H1 (cell line): ENCODE data around the gene SPINT1.

Source experiments
- BCL11A ChIP-seq, 2 experiments: IDR thresholded peaks; one replicate each; pipeline ENCODE4 v1.6.1; 2011; ENCODE audit warnings: low read depth in 2 of 2, low read length in 2 of 2, mild to moderate bottlenecking in 2 of 2
- CBX8 ChIP-seq: fragments of 300-800, 300-1000 bp; sonication (generic); IDR thresholded peaks from 2 replicates; pipeline ENCODE4 v1.7.1; 2016; ENCODE audit warnings: low read depth, low read length, borderline replicate concordance
- CHD1 ChIP-seq: IDR thresholded peaks from 2 replicates; pipeline ENCODE4 v1.6.1; 2012; ENCODE audit warnings: low read depth, low read length, improper control_type of control experiment
- CTCF ChIP-seq, 3 experiments: IDR thresholded peaks; 1 replicate in 2 of 3; 2 replicates in 1 of 3; pipeline versions ENCODE4 v1.5.1 to v1.6.1; 2011; ENCODE audit warnings: low read length in 3 of 3, mild to moderate bottlenecking in 3 of 3, inconsistent platforms in 2 of 3, low read depth in 1 of 3, moderate library complexity in 1 of 3; ENCODE audit not compliant: insufficient read depth in 1 of 3; ENCODE audit errors: control extremely low read depth in 1 of 3
- HDAC2 ChIP-seq, 2 experiments: fragments of 300-600 bp in 1 of 2; sonication (generic) in 1 of 2; IDR thresholded peaks; 2 replicates each; pipeline ENCODE4 v1.6.1; 2011 to 2012; ENCODE audit warnings: low read depth in 2 of 2, low read length in 2 of 2, mild to moderate bottlenecking in 2 of 2, moderate library complexity in 2 of 2, borderline replicate concordance in 1 of 2, inconsistent platforms in 1 of 2
- HDAC6 ChIP-seq: IDR thresholded peaks from one replicate; pipeline ENCODE4 v1.7.1; 2012; ENCODE audit warnings: low read depth, mild to moderate bottlenecking, inconsistent platforms, low read length, moderate library complexity
- POLR2A ChIP-seq, 2 experiments: IDR thresholded peaks; 1 replicate in 1 of 2; 2 replicates in 1 of 2; pipeline ENCODE4 v1.6.1; 2011; ENCODE audit warnings: low read depth in 2 of 2, low read length in 2 of 2, mild to moderate bottlenecking in 2 of 2; ENCODE audit errors: control extremely low read depth in 1 of 2
- POLR2AphosphoS5 ChIP-seq: IDR thresholded peaks from 2 replicates; pipeline ENCODE4 v1.6.1; 2011; ENCODE audit warnings: low read depth, low read length
- SP2 ChIP-seq: IDR thresholded peaks from 2 replicates; pipeline ENCODE4 v1.6.1; 2012; ENCODE audit warnings: mild to moderate bottlenecking, low read length, inconsistent platforms
- TEAD4 ChIP-seq: IDR thresholded peaks from 2 replicates; pipeline ENCODE4 v1.6.1; 2012; ENCODE audit warnings: low read depth, low read length, inconsistent platforms, mixed read lengths
- YY1 ChIP-seq: IDR thresholded peaks from 2 replicates; pipeline ENCODE4 v1.6.1; 2011; ENCODE audit warnings: low read depth, mild to moderate bottlenecking, low read length

GRCh38 chr15:40843885-40844695 is at the start of gene SPINT1:
- TF ChIP-seq CTCF (IDR thresholded peaks at IDR 0.05; ENCODE audit: control extremely low read depth in 1 of 3, insufficient read depth in 1 of 3, low read depth in 1 of 3, low read length in 3 of 3) (no peak), POLR2AphosphoS5 (peak; percentile 70), CBX8 (no peak), HDAC6 (no peak), BCL11A (IDR thresholded peaks at IDR 0.05; ENCODE audit: low read depth in 2 of 2, low read length in 2 of 2) (no peak), TEAD4 (no peak), SP2 (no peak), POLR2A (IDR thresholded peaks at IDR 0.05; ENCODE audit: control extremely low read depth in 1 of 2, low read depth in 2 of 2, low read length in 2 of 2) (peak; percentile 36 to 81), HDAC2 (IDR thresholded peaks at IDR 0.05; ENCODE audit: borderline replicate concordance in 1 of 2, low read depth in 2 of 2, low read length in 2 of 2) (no peak; a peak in 1 of 4 replicates), YY1 (no peak), CHD1 (no peak)
